ENCODE measurements around the gene U2AF2.

U2AF2 gene

DNA sequence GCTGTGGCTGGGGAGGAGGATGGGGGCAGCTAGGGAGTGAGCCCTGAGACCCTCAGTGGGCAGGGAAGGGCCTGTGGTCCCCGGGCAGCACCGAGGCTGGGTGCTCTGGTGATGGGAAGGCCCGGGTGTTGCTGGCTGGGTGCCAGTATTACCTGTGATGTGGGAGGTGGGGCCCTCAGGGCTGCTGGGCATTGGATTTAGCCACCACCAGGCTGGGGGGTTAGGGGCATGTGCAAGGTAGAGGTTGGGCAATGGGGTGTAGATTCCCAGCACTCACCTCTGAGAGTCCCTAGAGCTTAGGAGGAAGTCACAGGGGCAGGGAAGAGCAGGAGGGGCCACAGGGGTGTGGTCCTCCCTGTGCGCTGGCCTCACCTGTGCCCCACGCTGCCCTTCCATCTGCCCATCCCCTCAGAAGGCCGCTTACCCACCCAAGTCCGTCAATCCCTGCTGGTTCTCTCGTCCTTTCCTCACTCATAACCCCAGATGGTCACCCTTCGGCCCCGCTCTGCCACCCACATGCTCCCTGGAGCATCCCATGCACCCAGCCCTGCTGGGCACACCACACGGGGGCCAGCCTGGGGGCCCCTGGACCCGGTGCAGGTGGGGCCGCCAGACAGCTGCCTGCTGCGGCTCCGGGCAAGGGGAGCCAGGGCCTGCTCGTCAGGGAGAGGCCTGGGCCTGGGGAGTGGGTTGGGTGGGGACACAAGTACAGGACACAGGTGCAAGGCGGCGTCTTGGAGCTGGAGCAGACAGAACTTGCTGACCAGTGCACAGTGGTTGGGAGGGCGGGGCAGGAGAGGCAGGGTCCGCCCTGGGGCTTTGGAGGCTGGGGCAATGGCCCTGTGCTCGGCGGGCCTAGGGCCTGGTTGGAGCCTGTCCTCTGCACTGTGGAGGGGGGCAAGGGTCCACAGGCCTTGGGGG is 32.7 kb downstream of the U2AF2 start:
- in situ Hi-C loops (cut with HindIII; ENCODE audit: low sequenced_read_pairs): no loop called here

- in situ Hi-C loops (cut with HindIII; ENCODE audit: low sequenced_read_pairs): no loop called here
Observed at GRCh38 chr19:55688422-55689218, 33.8 kb downstream of the U2AF2 start.

- in situ Hi-C loops (cut with HindIII; ENCODE audit: low sequenced_read_pairs): no loop called here
Observed at GRCh38 chr19:55689411-55690108, 34.7 kb downstream of the U2AF2 start.

- in situ Hi-C loops (cut with HindIII; ENCODE audit: low sequenced_read_pairs): no loop called here
Observed at GRCh38 chr19:55690109-55690768, 35.4 kb downstream of the U2AF2 start.

DNA sequence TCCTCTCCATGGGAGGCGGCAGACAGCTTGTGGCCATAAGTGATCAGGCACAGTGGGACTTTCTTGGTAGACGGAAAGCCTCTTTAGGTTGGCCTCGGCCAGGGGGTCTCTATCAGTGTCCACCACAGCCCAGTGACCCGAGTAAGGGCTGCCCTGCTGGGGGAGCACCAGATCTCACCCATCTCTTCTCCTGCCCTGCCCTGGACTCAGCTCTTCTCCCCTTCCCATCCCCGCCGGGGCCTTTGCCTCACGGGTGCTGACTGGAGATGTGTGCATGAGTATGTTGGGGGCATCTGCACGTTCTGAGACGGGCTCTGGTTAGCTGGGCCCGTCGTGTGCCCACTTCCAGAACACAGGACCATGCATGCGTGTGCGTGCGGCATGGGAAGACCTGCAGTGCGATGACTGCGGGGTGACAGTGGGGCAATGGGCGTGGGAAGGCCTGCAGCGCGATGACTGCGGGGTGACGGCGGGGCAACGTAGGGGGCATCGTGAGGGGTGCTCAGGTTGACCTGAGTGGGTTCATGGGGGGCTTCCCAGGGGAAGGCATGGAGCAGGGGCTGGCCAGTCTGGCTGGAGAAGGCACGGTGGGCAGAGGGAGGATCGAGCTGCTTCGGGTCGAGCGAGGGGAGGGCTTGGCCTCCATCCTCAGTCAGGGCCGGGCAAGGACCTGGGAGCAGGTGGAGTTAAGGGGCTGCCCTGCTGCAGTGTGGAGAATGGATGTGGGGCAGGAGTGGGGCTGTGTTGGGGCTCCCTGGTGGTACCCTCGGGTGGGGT is 36.1 kb downstream of the U2AF2 start:
- in situ Hi-C loops (cut with HindIII; ENCODE audit: low sequenced_read_pairs): no loop called here

DNA sequence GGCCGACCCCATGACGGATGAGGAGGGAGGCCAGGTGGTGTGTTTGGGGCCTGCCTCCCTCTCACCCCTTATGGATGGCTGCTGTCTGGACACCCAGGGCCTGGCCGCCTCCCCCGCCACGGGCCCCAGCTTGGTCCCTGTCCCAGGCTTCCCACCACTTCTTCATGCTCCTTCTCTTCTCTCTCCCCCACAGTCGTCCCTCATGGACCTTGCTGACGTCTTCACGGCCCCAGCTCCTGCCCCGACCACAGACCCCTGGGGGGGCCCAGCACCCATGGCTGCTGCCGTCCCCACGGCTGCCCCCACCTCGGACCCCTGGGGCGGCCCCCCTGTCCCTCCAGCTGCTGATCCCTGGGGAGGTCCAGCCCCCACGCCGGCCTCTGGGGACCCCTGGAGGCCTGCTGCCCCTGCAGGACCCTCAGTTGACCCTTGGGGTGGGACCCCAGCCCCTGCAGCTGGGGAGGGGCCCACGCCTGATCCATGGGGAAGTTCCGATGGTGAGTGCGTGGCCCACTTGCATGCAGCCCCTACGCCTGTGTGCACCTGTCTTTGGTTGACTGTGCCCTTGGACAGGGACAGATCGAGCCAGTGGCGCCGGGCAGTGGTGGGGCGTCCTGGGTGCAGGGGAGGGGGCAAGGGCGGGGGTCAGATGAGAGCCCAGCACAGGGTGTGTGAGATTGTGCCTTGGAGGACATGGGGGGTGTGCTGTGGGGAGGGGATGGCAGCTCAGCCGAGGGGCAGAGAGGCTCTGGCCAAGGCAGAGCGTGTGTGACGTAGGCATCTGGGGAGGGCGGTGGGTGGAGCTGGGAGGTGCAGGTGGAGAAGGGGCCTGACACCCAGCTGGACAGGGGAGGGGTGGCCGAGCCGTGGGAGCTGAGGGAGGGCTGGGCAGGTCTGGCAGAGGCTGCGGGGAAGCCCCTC is 37.0 kb downstream of the U2AF2 start:
- in situ Hi-C loops (cut with HindIII; ENCODE audit: low sequenced_read_pairs): no loop called here

GRCh38 chr19:55692681-55693081 is 37.8 kb downstream of the U2AF2 start:
- in situ Hi-C loops (cut with HindIII; ENCODE audit: low sequenced_read_pairs): no loop called here

- in situ Hi-C loops (cut with HindIII; ENCODE audit: low sequenced_read_pairs): no loop called here
Observed at GRCh38 chr19:55693336-55693974, 38.6 kb downstream of the U2AF2 start.

- in situ Hi-C loops (cut with HindIII; ENCODE audit: low sequenced_read_pairs): no loop called here
Observed at GRCh38 chr19:55694241-55694655, 39.4 kb downstream of the U2AF2 start.

DNA sequence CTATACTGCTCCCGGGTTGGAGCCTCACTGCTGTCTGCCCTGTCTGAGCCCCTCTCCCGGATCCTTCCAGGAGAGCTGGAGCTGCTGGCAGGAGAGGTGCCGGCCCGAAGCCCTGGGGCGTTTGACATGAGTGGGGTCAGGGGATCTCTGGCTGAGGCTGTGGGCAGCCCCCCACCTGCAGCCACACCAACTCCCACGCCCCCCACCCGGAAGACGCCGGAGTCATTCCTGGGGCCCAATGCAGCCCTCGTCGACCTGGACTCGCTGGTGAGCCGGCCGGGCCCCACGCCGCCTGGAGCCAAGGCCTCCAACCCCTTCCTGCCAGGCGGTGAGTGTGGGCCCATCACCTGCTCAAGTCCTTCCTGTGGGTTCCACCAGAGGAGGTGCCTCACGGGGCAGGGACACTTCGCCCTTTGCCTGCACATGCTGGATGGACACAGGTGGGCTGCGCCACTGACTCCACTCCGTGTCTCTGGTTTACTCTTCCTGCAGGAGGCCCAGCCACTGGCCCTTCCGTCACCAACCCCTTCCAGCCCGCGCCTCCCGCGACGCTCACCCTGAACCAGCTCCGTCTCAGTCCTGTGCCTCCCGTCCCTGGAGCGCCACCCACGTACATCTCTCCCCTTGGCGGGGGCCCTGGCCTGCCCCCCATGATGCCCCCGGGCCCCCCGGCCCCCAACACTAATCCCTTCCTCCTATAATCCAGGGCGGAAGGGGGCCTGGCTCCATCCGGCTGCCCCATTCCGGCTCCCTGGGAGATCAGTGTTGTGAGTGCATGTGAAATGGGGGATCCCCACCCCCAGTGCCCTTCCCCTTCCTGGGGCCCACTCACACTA is 40.0 kb downstream of the U2AF2 start:
- in situ Hi-C loops (cut with HindIII; ENCODE audit: low sequenced_read_pairs): no loop called here

GRCh38 chr19:55695511-55696290 is 40.9 kb downstream of the U2AF2 start:
- in situ Hi-C loops (cut with HindIII; ENCODE audit: low sequenced_read_pairs): no loop called here

- in situ Hi-C loops (cut with HindIII; ENCODE audit: low sequenced_read_pairs): no loop called here
Observed at GRCh38 chr19:55696301-55697068, 41.6 kb downstream of the U2AF2 start.

DNA sequence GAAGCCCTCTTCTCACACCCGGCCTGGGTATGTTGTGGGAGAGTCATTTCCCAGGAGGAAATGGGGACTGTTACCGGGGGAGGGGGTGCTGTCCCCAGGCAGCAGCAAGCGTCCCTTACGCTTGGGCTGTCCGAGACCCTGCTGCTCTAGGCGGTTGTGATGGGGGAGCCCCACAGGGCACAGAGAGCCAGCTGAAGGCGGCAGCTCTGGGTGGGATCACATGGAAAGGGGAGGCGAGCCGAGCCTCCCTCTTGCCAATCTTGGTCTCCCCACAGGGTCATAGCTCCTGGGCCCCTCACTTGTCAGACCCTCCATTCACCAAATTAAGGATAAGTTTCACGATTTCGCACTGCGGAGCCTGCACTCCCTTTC is 42.2 kb downstream of the U2AF2 start:
- in situ Hi-C loops (cut with HindIII; ENCODE audit: low sequenced_read_pairs): no loop called here

DNA sequence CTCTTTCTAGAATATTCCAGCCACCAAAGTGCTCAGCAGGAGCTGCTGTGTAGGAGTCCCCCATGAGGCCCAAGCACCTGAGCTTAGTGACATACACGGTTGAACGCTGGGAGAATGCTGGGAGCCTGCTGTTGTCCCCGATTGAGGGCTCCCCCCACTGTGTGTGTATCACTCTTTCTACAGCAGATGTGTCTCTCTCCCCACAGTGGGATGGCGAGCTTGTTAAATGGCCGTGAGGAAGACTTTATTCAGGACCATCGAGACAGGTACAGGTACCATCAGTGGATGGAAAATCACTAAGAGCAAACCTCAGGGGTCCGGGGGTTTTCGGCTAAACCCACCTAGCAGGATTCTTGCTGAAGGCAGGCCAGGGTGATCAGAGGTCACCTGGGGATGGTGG is 42.9 kb downstream of the U2AF2 start:
- in situ Hi-C loops (cut with HindIII; ENCODE audit: low sequenced_read_pairs): no loop called here

DNA sequence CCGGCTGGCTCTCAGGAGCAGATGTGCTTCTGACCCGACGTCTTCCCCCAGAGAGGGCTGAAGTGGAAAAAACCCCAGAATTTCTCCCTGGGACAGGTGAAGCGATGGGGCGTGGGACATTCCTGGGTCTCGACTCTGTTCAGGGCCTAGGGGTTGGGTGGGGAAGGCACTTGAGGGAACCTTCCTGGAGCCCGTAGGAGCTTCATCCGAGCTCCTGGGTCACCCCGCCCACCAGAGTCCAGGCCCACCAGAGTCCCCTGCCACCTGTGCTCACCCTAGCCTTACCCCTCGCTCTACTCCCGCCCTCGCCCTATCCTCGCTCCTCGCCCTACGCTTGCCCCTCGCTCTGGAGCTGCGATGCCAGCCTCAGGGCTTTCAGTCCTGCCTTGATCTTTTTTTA is 43.4 kb downstream of the U2AF2 start:
- in situ Hi-C loops (cut with HindIII; ENCODE audit: low sequenced_read_pairs): no loop called here

- in situ Hi-C loops (cut with HindIII; ENCODE audit: low sequenced_read_pairs): no loop called here
Observed at GRCh38 chr19:55699221-55699620, 44.4 kb downstream of the U2AF2 start.
